IPS DF 6.9 (cell line): Measurements from ENCODE around the gene FAF2.

Source experiments
- DNase-seq: peaks from one replicate; pipeline ENCODE4 v3.0.0-alpha.2; 2013; ENCODE audit warnings: low read depth, low spot score
- H3K27ac ChIP-seq: one replicate; pipeline ENCODE4 v1.5.1; 2013; ENCODE audit warnings: low read length, control low read depth
- H3K27me3 ChIP-seq: 2 replicates; pipeline ENCODE4 v1.6.1; 2013; ENCODE audit warnings: mild to moderate bottlenecking, low read length; ENCODE audit not compliant: control insufficient read depth, insufficient read depth
- H3K36me3 ChIP-seq: 2 replicates; pipeline ENCODE4 v1.6.1; 2013; ENCODE audit warnings: low read length; ENCODE audit not compliant: control insufficient read depth, insufficient read depth
- H3K4me1 ChIP-seq: 2 replicates; pipeline ENCODE4 v1.6.1; 2013; ENCODE audit warnings: low read length; ENCODE audit not compliant: control insufficient read depth, insufficient read depth
- H3K4me3 ChIP-seq: 2 replicates; pipeline ENCODE4 v1.5.1; 2013; ENCODE audit warnings: mild to moderate bottlenecking, low read length
- H3K9me3 ChIP-seq: 2 replicates; pipeline ENCODE4 v1.6.1; 2013; ENCODE audit warnings: low read length, inconsistent platforms; ENCODE audit not compliant: control insufficient read depth, insufficient read depth
- WGBS: extraction: QIAGEN DNeasy Blood & Tissue Kit; methylation state at CpG from one replicate; pipeline ENCODE4 v1.1.7; 2013; ENCODE audit warnings: mixed read lengths, missing lambda C conversion rate; ENCODE audit not compliant: insufficient read length, insufficient coverage; 5-methylcytosine and 5-hydroxymethylcytosine counted together

FAF2 gene

DNA sequence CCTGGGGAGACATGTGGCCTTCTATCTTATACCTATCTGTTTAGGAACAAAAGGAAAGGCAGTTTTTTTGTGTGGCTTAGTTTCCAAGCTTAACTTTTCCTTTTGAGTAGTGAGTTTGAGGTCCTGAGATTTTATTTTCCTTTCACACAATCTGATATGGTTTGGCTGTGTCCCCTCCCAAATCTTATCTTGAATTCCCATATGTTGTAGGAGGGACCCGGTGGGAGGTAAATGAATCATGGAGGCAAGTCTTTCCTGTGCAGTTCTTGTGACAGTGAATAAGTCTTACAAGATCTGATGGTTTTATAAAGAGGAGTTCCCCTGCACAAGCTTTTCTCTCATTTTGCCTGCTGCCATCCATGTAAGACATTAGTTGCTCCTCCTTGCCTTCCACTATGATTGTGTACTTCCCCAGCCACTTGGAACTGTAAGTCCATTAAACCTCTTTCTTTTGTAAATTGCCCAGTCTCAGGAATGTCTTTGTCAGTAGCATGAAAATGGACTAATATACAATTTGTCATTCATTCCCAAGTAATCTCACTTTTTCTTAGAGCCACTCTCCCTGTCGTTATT lies 27.1 kb upstream of the FAF2 start:
- Histone ChIP-seq H3K36me3 (no peaks in the 10 kb centered on the region), H3K27me3 (no peaks in the 10 kb centered on the region), H3K9me3 (no peaks in the 10 kb centered on the region), H3K4me3 (no peak overlapping the region), H3K27ac (no peak overlapping the region), H3K4me1 (no peaks in the 10 kb centered on the region)
- DNase-seq: no peak
- no CpG with 5 or more reads among the region's 2 CpGs for WGBS

DNA sequence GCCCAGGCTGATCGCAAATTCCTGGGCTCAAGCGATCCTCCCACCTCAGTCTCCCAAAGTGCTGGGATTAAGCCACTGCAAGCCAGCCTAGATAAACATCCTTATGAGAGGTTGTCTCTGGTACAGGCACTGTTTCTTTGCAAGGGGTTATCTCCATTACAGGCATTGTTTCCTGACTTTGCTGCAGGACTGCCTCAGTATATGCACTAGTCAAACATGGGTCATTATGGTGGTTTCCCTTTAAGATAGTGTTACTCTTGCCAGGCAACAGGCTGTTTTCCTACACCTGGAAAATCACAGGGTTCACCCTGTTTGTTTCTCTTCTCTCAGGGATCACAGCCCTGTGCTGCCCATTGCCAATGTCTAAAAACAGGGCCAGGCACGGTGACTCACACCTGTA lies 24.0 kb upstream of the FAF2 start:
- no peaks in the 10 kb centered on the region for H3K4me1 ChIP-seq
- H3K4me3 ChIP-seq: no peak overlapping the region
- H3K27me3 ChIP-seq: no peaks in the 10 kb centered on the region
- no peaks in the 10 kb centered on the region for H3K9me3 ChIP-seq
- H3K36me3 ChIP-seq: no peaks in the 10 kb centered on the region
- H3K27ac ChIP-seq: no peak overlapping the region
- no peak for DNase-seq
- no CpG with 5 or more reads among the region's 3 CpGs for WGBS

DNA sequence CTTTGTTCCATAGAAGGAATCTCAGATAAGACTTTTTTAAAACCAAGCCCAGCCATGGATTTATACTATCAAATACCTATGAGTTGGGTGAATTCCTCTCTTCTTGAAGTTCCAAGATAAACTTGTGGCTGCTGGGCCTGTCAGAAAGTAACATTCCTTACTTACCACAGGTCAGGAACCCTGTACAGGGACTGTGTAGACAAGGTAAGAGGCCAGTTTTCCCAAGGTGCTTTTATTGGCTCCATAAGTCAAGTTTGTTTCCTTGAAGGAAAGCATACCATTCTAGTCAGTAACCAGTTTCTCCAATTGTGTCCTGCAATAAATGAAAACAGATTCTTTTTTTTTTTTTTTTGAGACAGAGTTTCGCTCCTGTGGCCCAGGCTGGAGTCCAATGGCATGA lies 23.0 kb upstream of the FAF2 start:
- no peak overlapping the region for H3K4me3 ChIP-seq
- no peak overlapping the region for H3K27ac ChIP-seq
- no peaks in the 10 kb centered on the region for H3K4me1 ChIP-seq
- WGBS: no CpG with 5 or more reads among the region's 1 CpG
- no peaks in the 10 kb centered on the region for H3K9me3 ChIP-seq
- no peak for DNase-seq
- no peaks in the 10 kb centered on the region for H3K36me3 ChIP-seq
- no peaks in the 10 kb centered on the region for H3K27me3 ChIP-seq

DNA sequence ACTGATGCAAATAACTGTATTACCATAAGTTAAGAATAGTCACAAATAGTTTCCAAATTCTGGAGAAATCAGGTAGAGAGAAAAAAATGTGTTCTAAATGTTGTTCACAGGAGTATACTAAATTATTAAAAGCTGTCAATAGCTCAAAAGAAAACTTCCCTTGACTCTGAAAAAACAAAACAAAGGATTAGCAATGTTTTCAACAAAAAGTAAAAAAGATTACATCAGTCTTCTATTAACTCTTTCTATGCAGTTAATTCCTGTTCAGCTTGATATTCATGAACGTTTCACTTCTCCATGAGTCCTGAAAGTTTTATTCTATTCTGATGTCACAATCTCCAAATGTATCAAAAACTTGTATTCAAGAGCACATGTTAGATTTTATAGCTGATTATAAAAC lies 22.4 kb upstream of the FAF2 start:
- Histone ChIP-seq H3K36me3 (no peaks in the 10 kb centered on the region), H3K27ac (no peak overlapping the region), H3K27me3 (no peaks in the 10 kb centered on the region), H3K4me3 (no peak overlapping the region), H3K4me1 (no peaks in the 10 kb centered on the region), H3K9me3 (no peaks in the 10 kb centered on the region)
- WGBS: no CpG with 5 or more reads among the region's 1 CpG
- no peak for DNase-seq

DNA sequence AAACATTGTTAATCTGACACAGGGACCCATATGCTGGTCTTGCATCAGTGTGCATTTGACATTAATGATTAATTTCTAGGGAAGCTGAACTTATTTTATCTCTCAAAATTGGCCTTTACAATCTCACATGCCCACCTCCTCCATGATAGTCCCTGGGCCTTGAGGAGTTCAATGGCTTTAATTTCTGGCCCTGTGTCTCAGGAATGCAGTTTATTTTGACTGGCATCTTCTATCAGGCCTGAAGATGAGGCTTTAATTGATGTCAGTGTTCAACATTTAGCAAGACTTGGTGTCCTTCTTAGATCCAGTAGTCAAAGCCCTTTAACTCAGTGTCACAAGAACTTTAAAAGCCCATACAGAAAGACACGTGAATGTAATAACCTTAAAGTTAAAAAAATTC lies 21.3 kb upstream of the FAF2 start:
- Histone ChIP-seq H3K36me3 (no peaks in the 10 kb centered on the region), H3K27ac (no peak overlapping the region), H3K9me3 (no peaks in the 10 kb centered on the region), H3K27me3 (no peaks in the 10 kb centered on the region), H3K4me1 (no peaks in the 10 kb centered on the region), H3K4me3 (no peak overlapping the region)
- DNase-seq: no peak
- no CpG with 5 or more reads among the region's 1 CpG for WGBS

DNA sequence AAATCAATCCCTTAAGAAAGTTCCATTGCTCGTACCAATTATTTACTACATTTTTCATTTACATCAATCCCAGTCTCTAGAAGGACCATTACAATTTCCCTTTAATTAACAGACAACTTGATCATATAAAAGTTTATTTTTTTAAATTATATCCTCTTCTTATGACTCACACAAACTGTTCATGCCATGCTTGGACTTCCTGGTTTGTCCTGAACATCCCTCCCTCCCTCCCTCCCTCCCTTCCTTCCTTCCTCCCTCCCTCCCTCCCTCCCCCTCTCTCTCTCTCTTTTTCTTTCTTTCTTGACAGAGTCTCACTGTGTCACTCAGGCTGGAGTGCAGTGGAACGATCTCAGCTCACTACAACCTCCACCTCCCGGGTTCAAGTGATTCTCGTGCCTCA lies 20.2 kb upstream of the FAF2 start:
- WGBS: 100% methylated on average over 1 of the region's 4 CpGs
- no peak overlapping the region for H3K27ac ChIP-seq
- no peaks in the 10 kb centered on the region for H3K36me3 ChIP-seq
- DNase-seq: no peak
- H3K4me1 ChIP-seq: no peaks in the 10 kb centered on the region
- H3K27me3 ChIP-seq: no peaks in the 10 kb centered on the region
- H3K9me3 ChIP-seq: no peaks in the 10 kb centered on the region
- no peak overlapping the region for H3K4me3 ChIP-seq

DNA sequence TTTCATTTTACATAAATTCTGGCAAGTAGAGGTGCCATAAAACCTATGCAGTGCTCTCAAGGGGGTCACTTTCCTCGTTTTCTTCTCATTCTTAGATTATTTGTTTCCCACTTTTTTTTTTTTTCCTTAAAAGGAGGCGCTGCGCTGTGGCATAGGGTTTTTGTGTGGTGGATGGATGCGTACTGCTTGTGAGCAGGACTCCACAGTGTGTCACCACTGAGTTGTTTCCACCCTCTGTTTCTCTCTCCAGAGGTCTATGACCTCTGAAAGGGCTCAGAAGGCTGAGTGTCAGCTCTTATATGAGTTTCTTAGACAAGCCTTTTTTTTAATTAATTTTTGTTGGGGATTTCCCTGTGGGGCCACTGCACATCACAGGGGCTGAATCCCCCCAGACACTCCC lies 18.2 kb upstream of the FAF2 start:
- no peak overlapping the region for H3K27ac ChIP-seq
- H3K36me3 ChIP-seq: no peaks in the 10 kb centered on the region
- H3K9me3 ChIP-seq: no peaks in the 10 kb centered on the region
- no peaks in the 10 kb centered on the region for H3K4me1 ChIP-seq
- H3K27me3 ChIP-seq: no peaks in the 10 kb centered on the region
- no CpG with 5 or more reads among the region's 4 CpGs for WGBS
- H3K4me3 ChIP-seq: no peak overlapping the region
- no peak for DNase-seq

DNA sequence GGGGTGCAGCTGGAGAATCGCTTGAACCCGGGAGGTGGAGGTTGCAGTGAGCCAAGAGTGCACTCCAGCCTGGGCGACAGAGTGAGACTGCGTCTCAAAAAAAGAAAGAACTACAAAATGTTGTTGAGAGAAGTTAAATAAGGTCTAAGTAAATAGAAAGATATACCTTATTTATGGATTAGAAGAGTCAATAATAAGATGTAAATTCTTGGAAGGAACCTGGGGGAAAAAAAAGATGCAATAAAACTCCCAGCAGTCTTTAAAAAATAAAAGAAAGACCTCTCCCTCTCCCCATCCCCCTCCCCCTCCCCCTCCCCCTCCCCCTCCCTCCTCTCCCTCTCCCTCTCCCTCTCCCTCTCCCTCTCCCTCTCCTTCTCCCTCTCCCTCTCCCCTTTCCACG lies 15.5 kb upstream of the FAF2 start:
- Histone ChIP-seq H3K36me3 (no peaks in the 10 kb centered on the region), H3K4me3 (no peak overlapping the region), H3K27me3 (no peaks in the 10 kb centered on the region), H3K4me1 (no peaks in the 10 kb centered on the region), H3K27ac (no peak overlapping the region), H3K9me3 (no peaks in the 10 kb centered on the region)
- no peak for DNase-seq
- WGBS: no CpG with 5 or more reads among the region's 5 CpGs

DNA sequence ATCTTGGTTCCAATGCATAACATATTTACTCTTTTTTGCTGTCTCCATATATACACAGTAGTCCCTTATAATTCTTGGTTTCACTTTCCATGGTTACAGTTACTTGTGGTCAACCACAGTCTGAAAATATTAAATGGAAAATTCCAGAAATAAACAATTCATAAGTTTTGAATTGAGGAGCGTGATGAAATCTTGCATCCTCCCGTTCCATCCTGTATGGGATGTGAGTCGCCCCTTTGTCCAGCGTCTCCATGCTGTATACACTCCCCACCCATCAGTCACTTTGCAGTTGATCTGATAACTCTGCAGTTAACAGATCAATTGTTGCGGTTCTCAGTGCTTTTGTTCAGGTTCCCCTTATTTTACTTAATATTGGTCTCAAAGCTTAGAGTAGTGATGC lies 11.5 kb upstream of the FAF2 start:
- no peak for DNase-seq
- H3K4me3 ChIP-seq: no peak overlapping the region
- no peak overlapping the region for H3K27ac ChIP-seq
- no peaks in the 10 kb centered on the region for H3K27me3 ChIP-seq
- no peaks in the 10 kb centered on the region for H3K9me3 ChIP-seq
- no peaks in the 10 kb centered on the region for H3K4me1 ChIP-seq
- no peaks in the 10 kb centered on the region for H3K36me3 ChIP-seq
- no CpG with 5 or more reads among the region's 5 CpGs for WGBS

DNA sequence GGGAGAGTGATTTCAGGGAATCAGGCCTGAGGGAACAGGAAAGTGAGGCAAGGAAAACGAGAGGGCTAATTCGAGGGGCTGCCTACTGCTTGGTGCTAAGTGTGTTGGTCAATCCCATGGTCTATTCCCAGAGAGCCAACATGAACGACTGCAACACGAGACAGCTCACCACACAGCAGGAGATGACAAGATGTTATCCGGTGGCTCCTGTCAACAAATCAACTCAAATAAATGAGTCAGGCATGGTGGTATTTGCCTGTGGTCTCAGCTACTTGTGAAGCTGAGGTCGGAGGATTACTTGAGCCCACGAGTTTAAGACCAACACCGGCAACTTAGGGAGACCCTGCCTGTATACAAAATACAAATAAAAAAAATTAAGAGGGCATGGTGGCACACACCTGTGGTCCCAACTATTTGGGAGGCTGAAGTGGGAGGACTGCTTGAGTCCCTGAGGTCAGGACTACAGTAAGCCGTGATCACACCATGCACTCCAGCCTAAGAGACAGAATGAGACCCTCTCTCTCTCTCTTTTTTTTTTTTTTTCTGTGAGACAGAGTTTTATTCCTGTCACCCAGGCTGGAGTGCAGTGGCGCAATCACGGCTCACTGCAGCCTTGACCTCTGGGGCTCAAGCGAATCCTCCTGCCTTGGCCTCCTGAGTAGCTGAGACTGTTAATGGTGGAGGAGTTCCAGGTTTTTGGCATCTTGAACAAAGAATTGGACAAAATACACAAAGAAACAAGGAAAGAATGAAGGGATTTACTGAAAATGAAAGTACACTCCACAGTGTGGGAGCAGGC lies 9.0 kb upstream of the FAF2 start:
- peaks cover 2% of the 10 kb centered on the region; the same call in 1 of the 2 replicates for H3K4me1 ChIP-seq
- H3K4me3 ChIP-seq: no peak overlapping the region
- no peaks in the 10 kb centered on the region for H3K36me3 ChIP-seq
- WGBS: no CpG with 5 or more reads among the region's 12 CpGs
- DNase-seq: no peak
- no peaks in the 10 kb centered on the region for H3K9me3 ChIP-seq
- H3K27ac ChIP-seq: no peak overlapping the region
- no peaks in the 10 kb centered on the region for H3K27me3 ChIP-seq
